ENCODE measurements around the gene MXRA7. TPM values are rescaled to one million over a fixed set of nuclear protein-coding genes. Genes with fewer than 3 reads are reported as not detected.
"Not testable (repeated sequence)": the region's sequence is repeated elsewhere in the genome, so short reads cannot be mapped to it uniquely, and the experiment has no call there.

Gene MXRA7
- total RNA-seq, 1 donor from 2014 or later, result 236 TPM

GRCh38 chr17:76747716-76748363 lies 37.1 kb upstream of the MXRA7 start:
- no peak for DNase-seq
- no peaks in the 10 kb centered on the region for H3K4me1 Mint-ChIP-seq (ENCODE audit: low read depth, unreplicated experiment)
- no peak overlapping the region for H3K27ac Mint-ChIP-seq (ENCODE audit: unreplicated experiment)
- H3K27me3 Mint-ChIP-seq (ENCODE audit: unreplicated experiment), result no peaks in the 10 kb centered on the region
- H3K9me3 Mint-ChIP-seq (ENCODE audit: unreplicated experiment), result no peaks in the 10 kb centered on the region
- H3K4me3 Mint-ChIP-seq (ENCODE audit: unreplicated experiment), result no peak overlapping the region
- H3K36me3 Mint-ChIP-seq (ENCODE audit: unreplicated experiment), result peaks cover 10% of the 10 kb centered on the region
- TF ChIP-seq CTCF (IDR thresholded peaks at IDR 0.05; ENCODE audit: partially characterized antibody, unreplicated experiment), result no peak

DNA sequence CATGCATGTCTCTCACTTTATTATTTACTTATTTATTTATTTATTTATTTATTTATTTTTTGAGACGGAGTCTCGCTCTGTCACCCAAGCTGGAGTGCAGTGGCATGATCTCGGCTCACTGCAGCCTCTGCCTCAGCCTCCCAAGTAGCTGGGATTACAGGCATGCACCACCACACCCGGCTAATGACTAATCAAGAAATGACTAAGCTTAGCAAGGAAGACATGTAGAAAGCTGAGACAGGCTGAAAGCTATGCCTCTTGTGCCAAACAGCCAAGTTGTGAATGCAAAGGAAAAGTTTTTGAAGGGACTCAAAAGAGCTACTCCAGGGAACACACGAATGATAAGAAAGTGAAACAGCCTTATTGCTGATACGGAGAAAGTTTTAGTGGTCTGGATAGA lies 35.0 kb upstream of the MXRA7 start:
- H3K4me3 Mint-ChIP-seq (ENCODE audit: unreplicated experiment); H3K27ac Mint-ChIP-seq (ENCODE audit: unreplicated experiment); H3K4me1 Mint-ChIP-seq (ENCODE audit: low read depth, unreplicated experiment); DNase-seq; H3K27me3 Mint-ChIP-seq (ENCODE audit: unreplicated experiment); H3K9me3 Mint-ChIP-seq (ENCODE audit: unreplicated experiment): not testable (repeated sequence)
- peaks cover 10% of the 10 kb centered on the region for H3K36me3 Mint-ChIP-seq (ENCODE audit: unreplicated experiment)

DNA sequence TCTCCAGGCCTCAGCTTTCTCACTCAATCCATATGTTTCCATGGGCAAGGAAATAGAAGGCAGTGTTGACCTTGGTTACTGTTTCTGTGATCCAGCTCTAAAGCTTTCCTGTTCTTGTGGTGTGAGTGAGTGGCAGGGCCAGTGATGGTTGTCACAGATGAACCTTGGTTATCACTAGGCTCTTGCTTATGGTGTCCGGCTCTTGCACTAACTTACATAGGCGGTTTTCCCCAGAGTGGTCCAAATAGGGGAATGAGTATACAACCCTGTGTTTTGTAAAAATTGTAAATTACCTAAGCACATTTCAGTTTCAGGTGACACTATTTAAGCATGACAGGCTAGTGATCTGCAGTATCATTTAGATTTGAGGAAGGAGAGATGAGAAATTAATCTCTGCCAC lies 34.0 kb upstream of the MXRA7 start:
- H3K36me3 Mint-ChIP-seq (ENCODE audit: unreplicated experiment), result peaks cover 10% of the 10 kb centered on the region
- no peak for DNase-seq
- H3K4me3 Mint-ChIP-seq (ENCODE audit: unreplicated experiment), result no peak overlapping the region
- H3K9me3 Mint-ChIP-seq (ENCODE audit: unreplicated experiment), result no peaks in the 10 kb centered on the region
- TF ChIP-seq CTCF (IDR thresholded peaks at IDR 0.05; ENCODE audit: partially characterized antibody, unreplicated experiment), result no peak
- H3K4me1 Mint-ChIP-seq (ENCODE audit: low read depth, unreplicated experiment), result peaks cover 2% of the 10 kb centered on the region
- no peak overlapping the region for H3K27ac Mint-ChIP-seq (ENCODE audit: unreplicated experiment)
- H3K27me3 Mint-ChIP-seq (ENCODE audit: unreplicated experiment), result no peaks in the 10 kb centered on the region

DNA sequence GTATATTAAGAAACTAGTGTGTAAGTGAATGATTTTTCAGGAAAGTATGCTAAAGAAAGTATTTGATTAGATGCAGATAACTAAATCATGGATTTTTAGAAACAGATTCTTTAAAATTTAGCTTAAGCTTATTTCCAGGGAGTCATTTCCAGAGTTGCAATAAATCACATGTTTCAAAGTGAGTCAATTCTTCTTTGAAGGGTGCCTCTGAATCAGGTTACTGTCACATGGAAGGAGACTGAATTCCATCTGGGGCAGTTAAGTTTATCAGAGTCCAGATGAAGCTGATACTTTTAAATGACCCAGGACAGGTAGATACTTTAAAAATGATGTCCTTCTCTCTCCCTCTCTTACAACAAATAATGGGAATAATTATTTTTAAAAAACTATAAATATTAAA lies 32.2 kb upstream of the MXRA7 start:
- DNase-seq, result no peak
- TF ChIP-seq CTCF (IDR thresholded peaks at IDR 0.05; ENCODE audit: partially characterized antibody, unreplicated experiment), result no peak
- H3K27me3 Mint-ChIP-seq (ENCODE audit: unreplicated experiment), result peaks cover 7% of the 10 kb centered on the region
- no peak overlapping the region for H3K27ac Mint-ChIP-seq (ENCODE audit: unreplicated experiment)
- H3K36me3 Mint-ChIP-seq (ENCODE audit: unreplicated experiment), result peaks cover 10% of the 10 kb centered on the region
- peaks cover 2% of the 10 kb centered on the region for H3K4me1 Mint-ChIP-seq (ENCODE audit: low read depth, unreplicated experiment)
- H3K9me3 Mint-ChIP-seq (ENCODE audit: unreplicated experiment), result peaks cover 7% of the 10 kb centered on the region
- H3K4me3 Mint-ChIP-seq (ENCODE audit: unreplicated experiment), result no peak overlapping the region

GRCh38 chr17:76740329-76741118 lies 29.8 kb upstream of the MXRA7 start:
- Mint-ChIP-seq H3K4me3 (ENCODE audit: unreplicated experiment) (no peak overlapping the region), H3K9me3 (ENCODE audit: unreplicated experiment) (peaks cover 10% of the 10 kb centered on the region), H3K4me1 (ENCODE audit: low read depth, unreplicated experiment) (peaks cover 4% of the 10 kb centered on the region), H3K36me3 (ENCODE audit: unreplicated experiment) (no peaks in the 10 kb centered on the region), H3K27me3 (ENCODE audit: unreplicated experiment) (peaks cover 13% of the 10 kb centered on the region), H3K27ac (ENCODE audit: unreplicated experiment) (peak overlapping the region; percentile 28)
- DNase-seq, result no peak
- TF ChIP-seq CTCF (IDR thresholded peaks at IDR 0.05; ENCODE audit: partially characterized antibody, unreplicated experiment), result no peak

GRCh38 chr17:76739568-76740115 lies 28.9 kb upstream of the MXRA7 start:
- not testable (repeated sequence) for DNase-seq; H3K27ac Mint-ChIP-seq (ENCODE audit: unreplicated experiment); H3K4me1 Mint-ChIP-seq (ENCODE audit: low read depth, unreplicated experiment); H3K36me3 Mint-ChIP-seq (ENCODE audit: unreplicated experiment)
- Mint-ChIP-seq H3K27me3 (ENCODE audit: unreplicated experiment) (peaks cover 13% of the 10 kb centered on the region), H3K4me3 (ENCODE audit: unreplicated experiment) (peak overlapping the region; percentile 69), H3K9me3 (ENCODE audit: unreplicated experiment) (peaks cover 10% of the 10 kb centered on the region)

All from glutamatergic neuron (in vitro differentiated cells).